Activated T-cell treated with anti-CD3 and anti-CD28 coated beads for 4 hours (primary cell): ENCODE data around the gene SLC43A2.
A peak's percentile ranks its signal among the peaks of the same experiment; 100 is the strongest.
"Not testable (repeated sequence)": the region's sequence is repeated elsewhere in the genome, so short reads cannot be mapped to it uniquely, and the experiment has no call there.

ENCODE experiments used
- DNase-seq: peaks from one replicate; pipeline ENCODE4 v3.0.0-alpha.2; 2020

The SLC43A2 gene

DNA sequence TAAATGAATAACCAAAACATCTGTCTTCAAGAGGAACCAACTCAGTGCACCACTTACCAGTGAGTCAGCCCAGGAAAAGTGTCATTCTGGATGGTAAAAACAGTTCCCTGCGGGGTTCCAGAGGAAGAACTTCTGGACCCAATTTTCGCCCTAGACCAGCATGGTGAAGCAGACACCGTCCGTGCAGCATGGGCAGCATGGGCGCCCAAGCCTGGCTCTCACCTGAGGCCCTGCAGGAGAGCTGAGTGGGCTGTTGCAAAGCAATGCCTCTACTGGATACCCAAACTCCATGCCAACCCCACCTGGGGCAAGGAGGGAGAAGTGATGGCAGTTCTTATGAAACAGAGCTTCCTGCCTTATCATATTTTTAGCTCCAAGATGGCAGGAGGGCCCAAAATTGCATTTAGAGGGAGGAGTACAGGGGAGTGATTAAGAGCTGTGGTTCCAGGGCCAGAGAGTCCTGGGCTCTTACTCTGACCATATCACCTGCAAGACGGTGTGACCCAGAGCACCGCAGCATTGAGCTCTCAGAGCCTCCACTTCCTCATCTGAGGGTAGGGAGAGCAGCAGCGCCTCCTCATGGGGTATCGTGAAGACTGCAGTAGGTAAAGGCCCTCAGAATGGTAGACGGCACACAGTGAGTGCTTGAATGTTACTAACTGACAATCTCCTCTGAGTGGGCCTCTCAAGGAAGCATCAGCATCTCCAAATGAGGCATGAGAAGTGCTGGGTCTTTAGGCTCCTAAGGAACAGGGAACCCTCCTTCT, 95.6 kb downstream of the SLC43A2 start:
- DNase-seq: peak; percentile 6

DNA sequence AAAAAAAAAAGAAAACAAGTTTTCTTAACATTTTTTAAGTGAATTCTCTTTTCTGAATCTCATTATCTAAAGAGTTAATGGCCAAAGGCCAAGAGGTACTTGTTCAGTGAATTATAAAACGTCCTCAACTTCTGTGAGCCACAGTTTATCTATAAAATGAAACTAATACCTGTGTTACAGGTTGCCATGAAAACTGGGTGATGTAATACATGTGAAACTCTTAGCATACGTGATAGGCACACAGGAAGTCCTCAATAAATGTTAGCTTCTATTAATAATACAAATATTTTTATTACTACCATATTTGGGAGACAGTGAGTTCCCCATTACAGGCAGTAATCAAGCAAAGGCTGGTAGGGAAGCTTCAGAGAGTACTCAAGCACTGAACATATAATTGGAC, 98.8 kb downstream of the SLC43A2 start:
- no peak for DNase-seq

DNA sequence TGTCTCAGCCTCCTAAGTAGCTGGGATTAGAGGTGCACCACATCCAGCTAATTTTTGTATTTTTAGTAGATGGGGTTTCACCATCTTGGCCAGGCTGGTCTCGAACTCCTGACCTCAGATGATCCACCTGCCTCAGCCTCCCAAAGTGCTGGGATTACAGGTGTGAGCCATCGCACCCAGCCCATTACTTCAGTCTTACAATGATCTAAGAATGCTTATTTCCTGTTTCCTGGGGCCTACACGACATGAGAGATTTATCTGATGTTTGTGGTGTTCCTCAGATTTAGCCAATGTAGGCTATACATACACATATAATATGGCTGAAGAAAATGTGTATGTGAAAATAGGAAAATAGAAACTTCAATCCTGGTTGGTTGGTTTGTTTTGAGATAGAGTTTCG, 101.8 kb downstream of the SLC43A2 start:
- DNase-seq: not testable (repeated sequence)

DNA sequence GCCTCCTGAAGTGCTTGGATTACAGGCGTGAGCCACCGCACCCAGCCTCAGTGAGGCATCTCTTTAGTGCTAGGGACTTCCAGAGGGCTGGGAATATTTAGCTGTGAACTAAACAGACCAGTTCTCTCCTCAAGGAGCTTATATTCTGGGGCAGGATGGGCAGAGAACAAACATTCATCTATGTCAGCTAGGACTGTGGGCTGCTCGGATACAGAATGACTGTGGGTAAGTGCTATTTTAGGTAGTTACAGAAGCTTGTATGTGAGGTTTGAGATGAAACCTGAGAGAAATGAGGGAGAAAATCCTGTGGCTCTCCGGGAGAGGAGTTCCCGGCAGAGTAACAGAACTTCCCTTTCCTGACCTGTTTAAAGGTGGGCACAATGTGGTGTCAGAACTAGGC, 106.0 kb downstream of the SLC43A2 start:
- DNase-seq: no peak

DNA sequence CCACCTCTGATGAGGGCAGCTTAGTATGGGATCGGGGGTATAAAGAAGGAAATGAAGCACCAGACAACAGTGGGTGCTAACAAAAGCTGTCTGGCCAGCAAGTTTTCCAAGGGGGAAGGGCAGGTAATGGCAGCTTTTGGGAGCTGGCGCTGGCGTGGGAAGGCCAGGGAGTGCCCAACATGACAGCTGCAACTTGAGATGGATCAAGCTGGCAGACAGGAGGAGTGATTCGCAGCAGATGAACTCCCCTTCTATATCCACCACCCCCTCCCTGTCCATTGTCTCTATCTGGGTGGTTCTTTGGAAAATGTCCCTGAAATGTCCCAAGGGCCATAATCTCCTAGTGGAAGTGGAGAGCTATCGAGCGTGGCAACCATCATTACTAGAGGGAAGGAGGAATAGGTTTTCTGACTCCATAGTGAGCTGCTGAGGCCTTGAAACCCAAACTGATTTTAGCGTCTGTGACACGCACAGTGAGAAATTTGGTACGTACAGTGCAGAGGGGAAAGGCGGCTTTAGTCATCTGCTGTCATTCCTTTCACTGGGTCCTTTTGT, 107.5 kb downstream of the SLC43A2 start:
- no peak for DNase-seq

DNA sequence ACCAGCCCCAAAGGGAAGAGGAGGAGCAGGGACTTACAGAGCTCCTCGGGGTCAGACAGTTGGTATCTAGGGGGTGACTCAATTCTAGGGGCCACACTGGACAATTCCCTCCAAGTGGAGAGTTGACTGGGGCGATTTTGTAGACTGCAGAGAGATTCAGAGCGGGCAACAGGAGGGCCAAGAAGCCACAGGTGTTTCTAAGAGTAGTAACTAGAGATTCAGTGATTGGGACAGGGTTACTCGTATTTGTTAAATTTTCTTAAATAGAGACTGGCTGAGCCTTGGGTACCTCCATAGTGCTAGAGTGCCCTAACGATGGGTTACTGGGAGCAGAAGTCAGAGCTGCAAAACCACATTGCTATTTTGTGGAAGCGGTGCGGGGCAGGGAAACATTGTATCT, 109.0 kb downstream of the SLC43A2 start:
- DNase-seq: no peak
